Prostate gland (tissue), 2 donors: ENCODE data around the gene FASLG. TPM values are rescaled to one million over a fixed set of nuclear protein-coding genes. Genes with fewer than 3 reads are reported as not detected.

Experiments used
- DNase-seq: peaks from one replicate; pipeline ENCODE4 v3.0.0-alpha.2; 2019; ENCODE audit warnings: low spot score
- H3K27ac ChIP-seq, 2 donors: fragments of 200-600 bp; sonication (generic); 2 replicates each; pipeline ENCODE4 v1.5.1; 2017 to 2019
- H3K27me3 ChIP-seq: fragments of 200-600 bp; sonication (generic); replicated peaks from 2 replicates; pipeline ENCODE4 v1.5.1; 2019; ENCODE audit not compliant: insufficient read depth
- H3K36me3 ChIP-seq, 2 donors: fragments of 200-600 bp; sonication (generic); 1 replicate in 1 of 2; 2 replicates in 1 of 2; pipeline versions ENCODE4 v1.5.1 to v1.8.1; 2017 to 2019
- H3K4me1 ChIP-seq: fragments of 200-600 bp; sonication (generic); replicated peaks from 2 replicates; pipeline ENCODE4 v1.5.1; 2019
- H3K4me3 ChIP-seq, 2 donors: fragments of 200-600 bp; sonication (generic); 2 replicates each; pipeline ENCODE4 v1.5.1; 2017 to 2019
- H3K9me3 ChIP-seq: fragments of 200-600 bp; sonication (generic); 2 replicates; pipeline ENCODE4 v1.5.1; 2017
- CTCF ChIP-seq, 4 experiments: fragments of 200-600 bp in 2 of 4; fragments of 450-650 bp in 2 of 4; sonication (generic) in 2 of 4; IDR thresholded peaks; 1 replicate in 3 of 4; 2 replicates in 1 of 4; pipeline ENCODE4 v1.5.1; 2016 to 2019; ENCODE audit warnings: antibody characterized with exemption in 4 of 4, mild to moderate bottlenecking in 2 of 4, moderate library complexity in 2 of 4
- POLR2A ChIP-seq: fragments of 450-650 bp; IDR thresholded peaks from one replicate; pipeline ENCODE4 v1.6.1; 2016; ENCODE audit warnings: antibody characterized with exemption, mild to moderate bottlenecking
- POLR2AphosphoS5 ChIP-seq: sonication (generic); formaldehyde crosslinking; IDR thresholded peaks from one replicate; pipeline ENCODE4 v1.6.1; 2017; ENCODE audit warnings: antibody characterized with exemption
- WGBS: methylation state at CpG from one replicate; pipeline ENCODE4 v1.1.5; 2018; 5-methylcytosine and 5-hydroxymethylcytosine counted together
- intact Hi-C: fragments of 100-400 bp; cut with DNase I; formaldehyde crosslinking; loops from one replicate; pipeline ENCODE4 v1.14.2; 2022
- small RNA-seq, 2 donors: library from RNA; depleted of rRNA; stranded (forward); fragments of <200 nt; gene quantifications; one replicate each; pipeline ENCODE3, GENCODE V24; 2016
- total RNA-seq, 2 donors: library from RNA; depleted of rRNA; stranded (reverse); fragments of >200 nt; gene quantifications; one replicate each; pipeline ENCODE4 v1.1.0, GENCODE V29; 2016

FASLG gene
- total RNA-seq, 2 donors from 2014 or later = not detected

DNA sequence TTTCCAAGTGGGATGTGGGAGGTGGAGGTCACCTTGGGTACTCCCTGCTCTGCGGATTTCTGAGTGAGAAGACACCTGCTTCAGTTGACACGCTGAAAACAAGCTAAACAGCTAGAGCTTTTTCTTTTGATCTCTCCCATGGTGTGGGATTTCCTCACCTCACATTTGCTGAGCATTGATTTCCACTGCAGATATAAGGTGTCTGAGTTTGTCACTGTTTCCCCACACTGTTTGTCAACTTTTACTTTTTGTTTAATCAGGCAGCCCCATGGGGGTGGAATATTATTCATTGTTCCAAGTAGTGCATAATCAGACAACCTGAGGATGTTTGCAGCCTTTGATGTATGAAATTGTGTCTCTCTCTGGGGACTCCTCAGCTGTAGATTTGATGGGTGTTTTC, 49.5 kb downstream of the FASLG start:
- no peaks in the 10 kb centered on the region for H3K9me3 ChIP-seq
- intact Hi-C loops = no loop called here
- no peaks in the 10 kb centered on the region for H3K4me1 ChIP-seq
- H3K27ac ChIP-seq = no peak overlapping the region
- DNase-seq = no peak
- no peaks in the 10 kb centered on the region for H3K36me3 ChIP-seq
- no peaks in the 10 kb centered on the region for H3K27me3 ChIP-seq
- WGBS = 25% methylated on average over 2 of the region's 2 CpGs
- H3K4me3 ChIP-seq = no peak overlapping the region
- TF ChIP-seq POLR2AphosphoS5 = no peak
- TF ChIP-seq CTCF (IDR thresholded peaks at IDR 0.05) = no peak
- TF ChIP-seq POLR2A = no peak

DNA sequence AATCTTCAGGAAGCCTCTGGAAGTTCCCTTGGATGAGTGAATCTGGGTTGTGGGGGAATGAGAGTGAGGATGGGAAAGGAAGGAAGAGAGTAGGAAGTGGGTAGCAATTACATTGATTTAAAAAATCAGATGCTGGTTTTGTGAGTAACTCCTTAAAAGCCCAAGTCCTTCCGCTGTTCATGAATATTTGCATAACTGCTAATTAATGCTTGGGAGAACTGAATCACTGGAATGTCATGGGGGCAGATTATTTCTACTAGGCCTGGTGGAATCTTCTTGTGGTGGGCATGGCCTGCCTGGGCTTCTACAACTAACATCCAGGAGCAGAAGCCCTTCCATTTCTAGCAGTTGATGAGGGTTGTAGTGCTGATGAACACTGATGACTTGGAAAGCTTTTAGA, 52.7 kb downstream of the FASLG start:
- intact Hi-C loops = no loop called here
- TF ChIP-seq POLR2AphosphoS5 (no peak), POLR2A (no peak), CTCF (IDR thresholded peaks at IDR 0.05) (no peak)
- Histone ChIP-seq H3K27ac (no peak overlapping the region), H3K36me3 (no peaks in the 10 kb centered on the region), H3K4me1 (no peaks in the 10 kb centered on the region), H3K27me3 (no peaks in the 10 kb centered on the region), H3K4me3 (no peak overlapping the region), H3K9me3 (no peaks in the 10 kb centered on the region)
- no peak for DNase-seq
- WGBS = 95% methylated on average over 1 of the region's 1 CpG

GRCh38 chr1:172713466-172713865, 54.6 kb downstream of the FASLG start:
- TF ChIP-seq POLR2A = no peak
- no peak for TF ChIP-seq POLR2AphosphoS5
- H3K4me3 ChIP-seq = no peak overlapping the region
- DNase-seq = no peak
- no peak overlapping the region for H3K27ac ChIP-seq
- H3K4me1 ChIP-seq = no peaks in the 10 kb centered on the region
- no peaks in the 10 kb centered on the region for H3K9me3 ChIP-seq
- H3K36me3 ChIP-seq = no peaks in the 10 kb centered on the region
- intact Hi-C loops = no loop called here
- H3K27me3 ChIP-seq = no peaks in the 10 kb centered on the region

Small RNA genes within 50 kb of the gene (small RNA-seq; reads per million reads assigned to genes)
- gene RNU6-693P = 0 reads per million in 2 donors

Other genes with a start within 250 kb of the FASLG start
- 1 to 10 TPM in 1 of 2 donors, under 1 TPM in 1; 0.36 to 1.4 TPM for gene C1orf105, start 238.4 kb upstream of the FASLG start, total RNA-seq
- 10 to 100 TPM; 24.1 to 34.1 TPM for gene PIGC, start 215.0 kb upstream of the FASLG start, total RNA-seq
- 10 to 100 TPM; 39.5 to 84.9 TPM for gene SUCO, start 126.0 kb upstream of the FASLG start, total RNA-seq